OCI-LY7 (cell line): ENCODE results near the gene DROSHA. TPM values are rescaled to one million over a fixed set of nuclear protein-coding genes. Genes with fewer than 3 reads are reported as not detected.

Experiments used
- BruUV-seq: library from RNA; stranded (reverse); fragments of 400-500 nt; replicated peaks from 2 replicates; lab custom pipeline; 2021; lab: Mats Ljungman, UMichigan
- CTCF ChIA-PET: fragments of 300-600 bp; sonication (Branson Sonifier 250); formaldehyde crosslinking; loops from one replicate; lab custom pipeline; 2022; ENCODE audit warnings: antibody characterized with exemption; ENCODE audit not compliant: unreplicated experiment; lab: Charles Lee
- POLR2A ChIA-PET: fragments of 300-600 bp; sonication (Branson Sonifier 250); formaldehyde crosslinking; loops from one replicate; lab custom pipeline; 2022; ENCODE audit warnings: antibody characterized with exemption; lab: Charles Lee
- DNase-seq: peaks from one replicate; pipeline ENCODE4 v3.0.0-alpha.2; 2015; ENCODE audit warnings: low spot score
- H2AFZ ChIP-seq: fragments of 200-600 bp; sonication (generic), shearing (Covaris generic); 2 replicates; pipeline ENCODE4 v1.6.1; 2014; ENCODE audit warnings: mild to moderate bottlenecking, antibody characterized with exemption, low read length, moderate library complexity
- H3K27ac ChIP-seq: fragments of 200-600 bp; sonication (generic); 2 replicates; pipeline ENCODE4 v1.5.1; 2014; ENCODE audit warnings: mixed run types, low read depth, mild to moderate bottlenecking, moderate library complexity, low read length, inconsistent platforms; ENCODE audit not compliant: poor library complexity, severe bottlenecking
- H3K36me3 ChIP-seq: fragments of 200-600 bp; sonication (generic); 2 replicates; pipeline ENCODE4 v1.6.1; 2014; ENCODE audit warnings: mild to moderate bottlenecking, antibody characterized with exemption, low read length, moderate library complexity, mixed read lengths; ENCODE audit not compliant: insufficient read depth
- H3K4me1 ChIP-seq: fragments of 200-600 bp; sonication (generic); 2 replicates; pipeline ENCODE4 v1.5.1; 2014; ENCODE audit warnings: mild to moderate bottlenecking, low read length; ENCODE audit not compliant: insufficient read depth, poor library complexity, severe bottlenecking
- H3K4me2 ChIP-seq: fragments of 200-600 bp; sonication (generic); 2 replicates; pipeline ENCODE4 v1.6.1; 2014; ENCODE audit warnings: mild to moderate bottlenecking, low read length
- H3K4me3 ChIP-seq: fragments of 200-600 bp; sonication (generic); 2 replicates; pipeline ENCODE4 v1.5.1; 2014; ENCODE audit warnings: mild to moderate bottlenecking, low read depth, low read length; ENCODE audit not compliant: poor library complexity, severe bottlenecking
- H3K79me2 ChIP-seq: fragments of 200-600 bp; sonication (generic); 2 replicates; pipeline ENCODE4 v1.6.1; 2016; ENCODE audit warnings: low read depth, mild to moderate bottlenecking, low read length, moderate library complexity, mixed read lengths; ENCODE audit not compliant: insufficient read depth
- H3K9me2 ChIP-seq: fragments of 200-600 bp; sonication (generic); 2 replicates; pipeline ENCODE4 v1.6.1; 2016; ENCODE audit warnings: mild to moderate bottlenecking, low read length, mixed read lengths; ENCODE audit not compliant: insufficient read depth
- H3K9me3 ChIP-seq: fragments of 200-600 bp; sonication (generic); 2 replicates; pipeline ENCODE4 v1.6.1; 2014; ENCODE audit warnings: mild to moderate bottlenecking, mixed run types, low read length, mixed read lengths
- H4K20me1 ChIP-seq: fragments of 200-600 bp; sonication (generic); 2 replicates; pipeline ENCODE4 v1.6.1; 2014; ENCODE audit warnings: mild to moderate bottlenecking, antibody characterized with exemption, low read length, moderate library complexity, mixed read lengths; ENCODE audit not compliant: insufficient read depth
- CTCF ChIP-seq: fragments of 200-600 bp; sonication (generic); conservative IDR thresholded peaks from 2 replicates; pipeline ENCODE4 v1.5.1; 2014; ENCODE audit warnings: mild to moderate bottlenecking, antibody characterized with exemption, low read length, moderate library complexity, mixed read lengths
- EZH2phosphoT487 ChIP-seq: fragments of 200-600 bp; sonication (generic); IDR thresholded peaks from 2 replicates; pipeline ENCODE4 v1.6.1; 2018; ENCODE audit warnings: low read depth, borderline replicate concordance, mild to moderate bottlenecking, mixed run types, antibody characterized with exemption, low read length, moderate library complexity, mixed read lengths
- intact Hi-C: fragments of 100-400 bp; cut with micrococcal nuclease; formaldehyde crosslinking; loops from one replicate; pipeline ENCODE4 v1.10.0; 2022; ENCODE audit not compliant: unreplicated experiment
- total RNA-seq, 2 experiments: library from RNA; depleted of rRNA in 1 of 2; stranded (reverse); fragments of >200 nt in 1 of 2; shearing (Covaris generic) in 1 of 2; gene quantifications; 2 replicates each; pipeline ENCODE4 v1.2.3, GENCODE V29; 2014 to 2022

DROSHA gene
- total RNA-seq, 2 experiments from 2014 or later = 56.3 to 92.8 TPM

GRCh38 chr5:31385774-31386537, 145.9 kb downstream of the DROSHA start:
- H3K27ac ChIP-seq = no peak overlapping the region
- H3K4me2 ChIP-seq = no peak overlapping the region
- ChIA-PET POLR2A (no interaction called here), CTCF (no interaction called here)
- H3K9me3 ChIP-seq = no peaks in the 10 kb centered on the region
- H3K4me1 ChIP-seq = no peaks in the 10 kb centered on the region
- DNase-seq = no peak
- BruUV-seq = no TSS peak
- H3K4me3 ChIP-seq = no peak overlapping the region
- TF ChIP-seq CTCF (no peak), EZH2phosphoT487 (no peak)
- intact Hi-C loops = no loop called here
- H4K20me1 ChIP-seq = no peaks in the 10 kb centered on the region
- no peak overlapping the region for H2AFZ ChIP-seq
- H3K9me2 ChIP-seq = no peaks in the 10 kb centered on the region
- no peaks in the 10 kb centered on the region for H3K36me3 ChIP-seq
- no peaks in the 10 kb centered on the region for H3K79me2 ChIP-seq

GRCh38 chr5:31383734-31384133, 148.2 kb downstream of the DROSHA start:
- intact Hi-C loops = no loop called here
- Histone ChIP-seq H3K36me3 (no peaks in the 10 kb centered on the region), H3K4me3 (no peak overlapping the region), H4K20me1 (no peaks in the 10 kb centered on the region), H2AFZ (no peak overlapping the region), H3K9me3 (no peaks in the 10 kb centered on the region), H3K79me2 (no peaks in the 10 kb centered on the region), H3K27ac (no peak overlapping the region), H3K9me2 (no peaks in the 10 kb centered on the region), H3K4me1 (no peaks in the 10 kb centered on the region), H3K4me2 (no peak overlapping the region)
- no TSS peak for BruUV-seq
- ChIA-PET POLR2A (no interaction called here), CTCF (no interaction called here)
- TF ChIP-seq CTCF (no peak), EZH2phosphoT487 (no peak)
- DNase-seq = no peak

- TF ChIP-seq CTCF (no peak), EZH2phosphoT487 (no peak)
- H3K27ac ChIP-seq = no peak overlapping the region
- no peaks in the 10 kb centered on the region for H3K9me2 ChIP-seq
- ChIA-PET POLR2A (no interaction called here), CTCF (no interaction called here)
- no peaks in the 10 kb centered on the region for H3K79me2 ChIP-seq
- intact Hi-C loops = no loop called here
- no peak overlapping the region for H3K4me3 ChIP-seq
- H3K4me2 ChIP-seq = no peak overlapping the region
- H3K36me3 ChIP-seq = no peaks in the 10 kb centered on the region
- DNase-seq = no peak
- H3K4me1 ChIP-seq = no peaks in the 10 kb centered on the region
- no peaks in the 10 kb centered on the region for H4K20me1 ChIP-seq
- no TSS peak for BruUV-seq
- H3K9me3 ChIP-seq = no peaks in the 10 kb centered on the region
- no peak overlapping the region for H2AFZ ChIP-seq
Measured at GRCh38 chr5:31382051-31382878, 149.6 kb downstream of the DROSHA start.
